K562 treated with DMSO at 1 percent for 48 hours (cell line): ENCODE results near the gene IMPACT. TPM values are rescaled to one million over a fixed set of nuclear protein-coding genes. Genes with fewer than 3 reads are reported as not detected.

ENCODE experiments used
- total RNA-seq: library from RNA; unstranded; fragments of 300-600 nt; gene quantifications from 2 replicates; pipeline ENCODE4 v1.2.3, GENCODE V29; 2022; ENCODE audit warnings: low replicate concordance; ENCODE audit errors: extremely low read depth

The IMPACT gene
- total RNA-seq = not detected in 2 replicates

GRCh38 chr18:24426398-24427294, at the start of gene IMPACT:
IMPACT (plus strand) TSS chr18:24426670; CDS start chr18:24426757, 87 bp downstream.

GRCh38 chr18:24397694-24398368, 28.6 kb upstream of the IMPACT start, which contains the start of gene OSBPL1A:
OSBPL1A (minus strand) TSS chr18:24397824; CDS start chr18:24377533, 20,291 bp downstream.

GRCh38 chr18:24460388-24460787, 33.9 kb downstream of the IMPACT start, which contains the start of gene HRH4:
HRH4 (plus strand) TSS chr18:24460637; CDS start chr18:24460729, 92 bp downstream.

Other genes with a start within 250 kb of the IMPACT start
- gene OSBPL1A, start 28.8 kb upstream of the IMPACT start, total RNA-seq = not detected in 2 replicates
- gene HRH4, start 34.0 kb downstream of the IMPACT start, total RNA-seq = not detected in 2 replicates